Measurements from ENCODE around the gene PPP1R10. TPM values are rescaled to one million over a fixed set of nuclear protein-coding genes. Genes with fewer than 3 reads are reported as not detected.

The PPP1R10 gene
- polyA plus RNA-seq, 2 of the 4 experiments (the other 2 are of a cell fraction), result 26.4 to 37.6 TPM

DNA sequence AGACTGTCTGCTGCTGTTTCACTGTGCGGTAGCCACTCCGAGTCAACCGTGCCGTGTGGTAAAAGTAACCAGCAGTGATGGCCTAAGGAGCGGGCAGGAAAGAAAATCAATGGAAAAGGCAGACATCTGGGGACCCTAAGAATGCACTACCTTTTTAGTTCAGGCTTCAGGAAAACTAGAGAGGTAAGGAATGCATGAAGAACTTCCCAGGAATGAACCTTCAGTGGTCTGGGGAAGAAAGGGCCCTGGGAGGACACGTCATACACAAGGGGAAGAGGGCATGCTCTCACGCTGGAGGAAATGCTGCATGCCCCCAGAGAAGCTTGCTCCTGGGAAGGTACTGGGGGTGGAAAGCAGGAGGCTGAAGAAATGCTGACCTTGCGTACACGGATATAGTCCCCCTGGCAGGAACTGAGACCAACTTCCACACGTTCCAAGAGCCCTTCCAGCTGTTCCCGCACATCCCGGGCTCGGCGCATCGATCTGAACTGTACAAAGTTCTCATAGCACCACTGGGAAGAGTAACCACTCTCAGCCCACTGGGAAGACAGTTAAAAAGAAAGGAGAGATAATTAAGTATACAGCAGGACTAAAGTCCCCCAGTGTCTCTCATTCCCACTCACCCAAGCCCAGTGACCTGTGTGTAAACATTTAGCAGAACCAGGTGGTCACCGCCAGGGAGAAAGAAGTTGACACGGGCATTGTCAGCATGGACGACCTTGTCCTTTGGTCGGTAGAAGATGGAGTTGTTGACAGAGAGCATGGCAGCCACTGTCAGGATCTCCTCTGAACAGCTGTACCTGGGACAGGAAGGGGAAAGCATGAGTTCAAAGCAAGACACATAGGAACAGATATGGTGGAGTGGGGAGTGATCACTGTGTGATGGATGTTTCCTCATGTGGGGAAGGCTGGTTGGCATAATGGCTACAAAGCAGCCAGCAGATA lies 38.0 kb upstream of the PPP1R10 start:
- Histone ChIP-seq H3K27ac (no peak overlapping the region), H3K4me3 (no peak overlapping the region), H3K4me1 (no peaks in the 10 kb centered on the region), H3K9me3 (no peaks in the 10 kb centered on the region), H3K4me2 (no peak overlapping the region)
- CTCF ChIA-PET, result interaction anchor here (1.2 to 1.5 kb wide), 2 partner anchors 24 to 76 kb away, joined by 3 to 5 read pairs; no protein-coding TSS in a partner anchor
- peak; percentile 75 for TF ChIP-seq MAFK (IDR thresholded peaks at IDR 0.05; ENCODE audit: partially characterized antibody)
- TF ChIP-seq, protein P1, sequence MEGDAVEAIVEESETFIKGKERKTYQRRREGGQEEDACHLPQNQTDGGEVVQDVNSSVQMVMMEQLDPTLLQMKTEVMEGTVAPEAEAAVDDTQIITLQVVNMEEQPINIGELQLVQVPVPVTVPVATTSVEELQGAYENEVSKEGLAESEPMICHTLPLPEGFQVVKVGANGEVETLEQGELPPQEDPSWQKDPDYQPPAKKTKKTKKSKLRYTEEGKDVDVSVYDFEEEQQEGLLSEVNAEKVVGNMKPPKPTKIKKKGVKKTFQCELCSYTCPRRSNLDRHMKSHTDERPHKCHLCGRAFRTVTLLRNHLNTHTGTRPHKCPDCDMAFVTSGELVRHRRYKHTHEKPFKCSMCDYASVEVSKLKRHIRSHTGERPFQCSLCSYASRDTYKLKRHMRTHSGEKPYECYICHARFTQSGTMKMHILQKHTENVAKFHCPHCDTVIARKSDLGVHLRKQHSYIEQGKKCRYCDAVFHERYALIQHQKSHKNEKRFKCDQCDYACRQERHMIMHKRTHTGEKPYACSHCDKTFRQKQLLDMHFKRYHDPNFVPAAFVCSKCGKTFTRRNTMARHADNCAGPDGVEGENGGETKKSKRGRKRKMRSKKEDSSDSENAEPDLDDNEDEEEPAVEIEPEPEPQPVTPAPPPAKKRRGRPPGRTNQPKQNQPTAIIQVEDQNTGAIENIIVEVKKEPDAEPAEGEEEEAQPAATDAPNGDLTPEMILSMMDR (IDR thresholded peaks at IDR 0.05), result no peak
- DNase-seq (ENCODE audit: low read depth in 1 of 2, low spot score in 1 of 2), result no peak
- WGBS (ENCODE audit: missing lambda C conversion rate), result 92% methylated on average over 19 of the region's 19 CpGs
- POLR2A ChIA-PET, result no interaction called here
- no peak for FAIRE-seq
- no peak for ATAC-seq

DNA sequence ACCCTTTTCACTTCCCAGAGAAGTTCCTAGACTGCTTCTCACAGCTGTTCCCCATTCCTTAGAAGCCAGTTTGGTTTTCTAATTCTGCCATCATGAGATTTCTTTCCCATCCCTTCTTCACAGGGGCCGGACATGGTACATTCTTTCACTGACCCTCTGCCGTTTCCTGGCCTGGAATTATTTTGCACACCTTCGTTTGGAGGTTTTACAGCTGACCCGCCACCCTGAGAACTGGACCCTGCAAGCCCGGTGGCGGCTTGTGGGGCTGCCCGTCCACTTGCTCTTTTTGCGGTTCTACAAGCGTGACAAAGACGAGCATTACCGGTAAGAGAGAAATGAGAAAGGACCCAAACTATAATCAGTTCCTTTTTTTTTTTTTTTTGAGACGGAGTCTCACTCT lies 34.1 kb upstream of the PPP1R10 start:
- FAIRE-seq (no peak), ATAC-seq (no peak), DNase-seq (ENCODE audit: low read depth in 1 of 2, low spot score in 1 of 2) (no peak)
- TF ChIP-seq TFCP2L1 (CRISPR knock-in tag; IDR thresholded peaks at IDR 0.05) (no peak), BHLHE40 (IDR thresholded peaks at IDR 0.05; ENCODE audit: low read depth, low read length) (no peak), PHF8 (IDR thresholded peaks at IDR 0.05; ENCODE audit: borderline replicate concordance, low read depth) (no peak), RFX5 (IDR thresholded peaks at IDR 0.05) (no peak), CBX8 (IDR thresholded peaks at IDR 0.05) (no peak), JUN (IDR thresholded peaks at IDR 0.05) (no peak), KDM5A (IDR thresholded peaks at IDR 0.05) (no peak), FOSL2 (IDR thresholded peaks at IDR 0.05) (no peak), FOSL2 (CRISPR knock-in tag; IDR thresholded peaks at IDR 0.05) (no peak), POLR2AphosphoS2 (conservative IDR thresholded peaks at IDR 0.05; ENCODE audit: low read length) (no peak)
- TF ChIP-seq, protein P2, sequence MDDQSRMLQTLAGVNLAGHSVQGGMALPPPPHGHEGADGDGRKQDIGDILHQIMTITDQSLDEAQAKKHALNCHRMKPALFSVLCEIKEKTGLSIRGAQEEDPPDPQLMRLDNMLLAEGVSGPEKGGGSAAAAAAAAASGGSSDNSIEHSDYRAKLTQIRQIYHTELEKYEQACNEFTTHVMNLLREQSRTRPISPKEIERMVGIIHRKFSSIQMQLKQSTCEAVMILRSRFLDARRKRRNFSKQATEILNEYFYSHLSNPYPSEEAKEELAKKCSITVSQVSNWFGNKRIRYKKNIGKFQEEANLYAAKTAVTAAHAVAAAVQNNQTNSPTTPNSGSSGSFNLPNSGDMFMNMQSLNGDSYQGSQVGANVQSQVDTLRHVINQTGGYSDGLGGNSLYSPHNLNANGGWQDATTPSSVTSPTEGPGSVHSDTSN (IDR thresholded peaks at IDR 0.05), result no peak
- H3K4me1 ChIP-seq, result peaks cover 8% of the 10 kb centered on the region
- ChIA-PET POLR2A (interaction anchor here (0.7 kb wide), 1 partner anchor 101 kb away, joined by 3 read pairs; no protein-coding TSS in a partner anchor), CTCF (interaction anchor here (0.8 to 2.1 kb wide), 3 partner anchors 21 to 178 kb away, joined by 4 to 7 read pairs (median 6); partner anchors contain the start of gene DHX16)
- H3K4me3 ChIP-seq, result no peak overlapping the region
- 95% methylated on average over 12 of the region's 12 CpGs for WGBS (ENCODE audit: missing lambda C conversion rate)
- H3K9me3 ChIP-seq, result no peaks in the 10 kb centered on the region
- no peak overlapping the region for H3K4me2 ChIP-seq
- no peak overlapping the region for H3K27ac ChIP-seq

DNA sequence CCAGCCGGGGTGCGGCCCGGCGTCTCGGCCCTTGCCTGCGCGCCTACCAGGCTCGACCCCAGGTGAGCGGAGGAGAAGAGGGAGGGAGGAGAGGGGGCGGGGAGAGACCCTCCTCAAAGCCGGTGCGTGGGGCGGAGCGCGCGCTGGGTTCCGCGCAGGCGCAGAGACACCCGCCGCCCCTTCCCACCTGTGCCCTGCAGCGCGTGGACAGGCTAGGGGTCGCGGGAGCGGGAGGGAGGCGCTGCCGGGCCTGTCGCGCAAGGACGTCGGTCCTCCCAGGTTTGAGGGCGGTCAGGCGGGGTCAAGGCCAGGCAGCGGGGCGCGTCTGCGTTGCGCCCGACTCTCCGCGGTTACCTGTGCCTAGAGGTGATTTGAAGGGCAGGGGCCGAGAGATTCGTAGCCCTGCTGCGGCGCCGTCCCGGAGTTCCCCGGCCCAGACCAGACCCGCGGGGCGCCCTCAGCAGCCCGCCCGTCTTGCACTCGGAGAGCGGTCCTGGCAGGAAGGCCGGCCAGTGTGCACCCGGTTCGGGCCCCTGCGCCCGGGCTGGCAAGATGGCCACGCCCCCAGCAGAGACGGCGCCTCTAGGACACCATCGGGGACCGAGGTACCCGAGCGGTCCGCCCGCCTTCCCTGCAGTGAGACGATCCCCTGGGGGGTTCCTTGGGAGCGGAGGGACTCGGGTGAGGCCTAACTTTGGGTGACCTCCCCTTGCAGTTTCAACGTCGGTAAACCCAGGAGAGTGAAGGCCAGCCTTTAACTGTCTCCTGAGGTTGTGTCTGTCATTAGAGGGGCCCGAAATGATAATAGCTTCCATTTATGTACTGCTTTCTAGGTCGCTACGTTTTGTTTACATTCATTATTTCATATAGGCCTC lies 30.4 kb upstream of the PPP1R10 start:
- TF ChIP-seq, protein P3, sequence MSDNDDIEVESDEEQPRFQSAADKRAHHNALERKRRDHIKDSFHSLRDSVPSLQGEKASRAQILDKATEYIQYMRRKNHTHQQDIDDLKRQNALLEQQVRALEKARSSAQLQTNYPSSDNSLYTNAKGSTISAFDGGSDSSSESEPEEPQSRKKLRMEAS (IDR thresholded peaks at IDR 0.05), result peak; percentile 55
- TF ChIP-seq MAFK (IDR thresholded peaks at IDR 0.05; ENCODE audit: partially characterized antibody), result no peak
- TF ChIP-seq POLR2A (IDR thresholded peaks at IDR 0.05; ENCODE audit: low read length), result peak; percentile 49
- 0 out of 2 replicates have a peak, but pooled peaks have one; percentile 44 for TF ChIP-seq ESRRA (IDR thresholded peaks at IDR 0.05; ENCODE audit: borderline replicate concordance, low read length)
- TF ChIP-seq, protein P4, sequence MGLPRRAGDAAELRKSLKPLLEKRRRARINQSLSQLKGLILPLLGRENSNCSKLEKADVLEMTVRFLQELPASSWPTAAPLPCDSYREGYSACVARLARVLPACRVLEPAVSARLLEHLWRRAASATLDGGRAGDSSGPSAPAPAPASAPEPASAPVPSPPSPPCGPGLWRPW (IDR thresholded peaks at IDR 0.05), result no peak
- TF ChIP-seq PHF8 (IDR thresholded peaks at IDR 0.05; ENCODE audit: borderline replicate concordance, low read depth), result peak; percentile 59
- peak in 1 of 2 experiments; percentile 57; a peak in 1 of 5 replicates for TF ChIP-seq JUN (IDR thresholded peaks at IDR 0.05)
- H3K9me3 ChIP-seq, result no peaks in the 10 kb centered on the region
- DNase-seq (ENCODE audit: low read depth in 1 of 2, low spot score in 1 of 2) (peak; percentile 69 to 71), ATAC-seq (peak; percentile 91), FAIRE-seq (no peak)
- H3K4me3 ChIP-seq, result peak overlapping the region; percentile 72
- ChIA-PET CTCF (interaction anchor here (0.6 kb wide), 2 partner anchors 75 to 108 kb away, joined by 3 to 6 read pairs; no protein-coding TSS in a partner anchor), POLR2A (interaction anchor here (1.0 kb wide), 1 partner anchor 30 kb away, joined by 4 read pairs; the partner anchor contains the start of genes MRPS18B and PPP1R10)
- H3K4me1 ChIP-seq, result peaks cover 9% of the 10 kb centered on the region
- 1% methylated on average over 24 of the region's 78 CpGs for WGBS (ENCODE audit: missing lambda C conversion rate)
- H3K27ac ChIP-seq, result peak overlapping the region; percentile 88 to 97
- H3K4me2 ChIP-seq, result peak overlapping the region; percentile 71

Data from A549 (cell line).